ES-I3 (cell line): Measurements from ENCODE around the gene ZNF229.
"Not testable (repeated sequence)": the region's sequence is repeated elsewhere in the genome, so short reads cannot be mapped to it uniquely, and the experiment has no call there.

Experiments used
- H3K36me3 ChIP-seq: 2 replicates; pipeline ENCODE4 v1.6.1; 2013; ENCODE audit warnings: mild to moderate bottlenecking, low read length, control low read depth, moderate library complexity; ENCODE audit not compliant: insufficient read depth
- H3K4me1 ChIP-seq: 2 replicates; pipeline ENCODE4 v1.6.1; 2013; ENCODE audit warnings: mild to moderate bottlenecking, control low read depth, low read length; ENCODE audit not compliant: insufficient read depth
- H3K9ac ChIP-seq: 2 replicates; pipeline ENCODE4 v1.6.1; 2013; ENCODE audit warnings: low read depth, mild to moderate bottlenecking, low read length, moderate library complexity
- H3K9me3 ChIP-seq: 2 replicates; pipeline ENCODE4 v1.6.1; 2013; ENCODE audit warnings: mild to moderate bottlenecking, low read length, moderate library complexity; ENCODE audit not compliant: control insufficient read depth, insufficient read depth

Gene ZNF229

DNA sequence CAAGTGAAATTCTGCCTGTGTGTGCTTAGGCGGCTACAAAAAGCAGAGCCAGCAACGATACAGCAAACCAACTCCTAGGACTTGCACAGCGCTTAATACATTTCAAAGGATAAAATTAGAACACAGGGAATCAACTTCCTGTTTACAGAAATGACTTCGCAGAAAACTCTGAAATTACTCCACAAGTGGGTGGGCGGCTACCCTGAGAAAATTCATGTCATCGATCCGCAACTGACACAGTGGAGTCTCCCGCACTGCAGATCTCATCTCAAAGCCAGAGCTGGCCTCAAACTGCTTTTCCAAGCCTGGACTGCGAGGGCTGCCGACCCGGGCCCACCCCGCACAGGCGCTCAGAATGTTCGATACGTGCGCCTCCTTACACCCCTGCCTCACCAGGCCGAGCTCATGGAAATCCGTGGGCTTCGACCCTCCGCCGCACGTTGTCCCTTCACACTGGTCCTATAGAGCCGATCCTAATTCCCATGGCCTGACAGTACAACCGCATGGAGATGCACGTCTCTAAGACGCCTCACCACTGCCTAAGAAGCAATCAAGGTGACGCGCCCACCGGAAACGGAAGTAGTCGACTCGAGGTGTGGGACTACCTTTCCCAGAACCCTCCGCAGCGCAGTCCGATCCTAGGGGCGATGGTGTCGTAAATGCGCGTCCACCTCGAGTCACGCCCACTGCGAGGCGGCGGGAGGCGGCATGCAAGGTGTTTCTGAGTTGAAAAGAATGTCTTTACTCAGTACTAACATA is at the start of gene ZNF229:
ZNF229 (minus strand) TSS at position 557 of the 759 bp plus-strand sequence. CDS start 5,625 bp downstream, outside the sequence.
- H3K9ac ChIP-seq = peak within 1 kb of the TSS; percentile 60
- peaks cover 2% of the 10 kb centered on the region; the same call in 1 of the 2 replicates for H3K36me3 ChIP-seq
- H3K9me3 ChIP-seq = no peaks in the 10 kb centered on the region
- no peaks in the 10 kb centered on the region for H3K4me1 ChIP-seq

DNA sequence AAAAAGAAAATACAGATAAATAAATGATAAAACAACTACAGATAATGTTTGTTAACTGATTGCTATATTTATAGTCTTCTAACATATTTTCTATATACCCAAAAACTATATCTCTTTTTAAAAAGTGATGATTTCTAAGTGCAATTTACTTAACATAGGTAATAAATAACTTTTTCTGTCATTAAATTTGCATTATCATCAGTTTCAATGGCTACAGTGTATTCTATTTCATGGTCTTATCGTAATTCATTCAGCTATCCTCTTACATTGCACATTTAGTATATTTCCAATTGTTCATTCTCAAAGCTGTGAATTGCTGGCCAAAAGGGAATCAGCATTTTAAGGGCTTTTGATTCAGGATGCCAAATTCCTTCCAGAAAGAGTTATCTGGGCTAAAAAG is 48.4 kb upstream of the ZNF229 start:
- H3K9ac ChIP-seq = no peak overlapping the region
- peaks cover 21% of the 10 kb centered on the region for H3K36me3 ChIP-seq
- no peaks in the 10 kb centered on the region for H3K4me1 ChIP-seq
- H3K9me3 ChIP-seq = peaks cover 19% of the 10 kb centered on the region

DNA sequence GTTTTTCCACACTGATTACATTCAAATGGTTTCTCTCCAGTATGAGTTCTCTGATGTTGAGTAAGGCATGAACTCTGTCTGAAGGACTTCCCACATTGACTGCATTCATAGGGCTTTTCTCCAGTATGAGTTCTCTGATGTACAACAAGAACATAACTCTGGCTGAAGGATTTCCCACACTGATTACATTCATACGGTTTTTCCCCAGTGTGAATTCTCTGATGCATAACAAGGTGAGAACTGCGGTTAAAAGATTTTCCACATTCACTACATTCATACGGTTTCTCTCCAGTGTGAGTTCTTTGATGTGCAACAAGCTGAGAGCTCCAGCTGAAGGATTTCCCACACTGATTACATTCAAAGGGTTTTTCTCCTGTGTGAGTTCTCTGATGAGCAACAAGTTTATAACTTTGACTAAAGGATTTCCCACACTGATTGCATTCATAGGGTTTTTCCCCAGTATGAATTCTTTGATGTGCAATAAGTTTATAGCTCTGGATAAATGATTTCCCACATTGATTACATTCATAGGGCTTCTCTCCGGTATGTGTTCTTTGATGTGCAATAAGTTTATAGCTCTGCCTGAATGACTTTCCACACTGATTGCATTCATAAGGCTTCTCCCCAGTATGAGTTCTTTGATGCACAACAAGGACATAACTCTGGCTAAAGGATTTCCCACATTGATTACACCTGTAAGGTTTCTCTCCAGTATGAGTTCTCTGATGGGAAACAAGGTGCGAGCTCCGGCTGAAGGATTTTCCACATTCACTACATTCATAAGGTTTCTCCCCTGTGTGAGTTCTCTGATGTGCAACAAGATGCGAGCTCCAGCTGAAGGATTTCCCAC is 28.5 kb upstream of the ZNF229 start:
- H3K9ac ChIP-seq = no peak overlapping the region
- no peaks in the 10 kb centered on the region for H3K4me1 ChIP-seq
- H3K9me3 ChIP-seq = peaks cover 71% of the 10 kb centered on the region
- H3K36me3 ChIP-seq = peaks cover 35% of the 10 kb centered on the region

DNA sequence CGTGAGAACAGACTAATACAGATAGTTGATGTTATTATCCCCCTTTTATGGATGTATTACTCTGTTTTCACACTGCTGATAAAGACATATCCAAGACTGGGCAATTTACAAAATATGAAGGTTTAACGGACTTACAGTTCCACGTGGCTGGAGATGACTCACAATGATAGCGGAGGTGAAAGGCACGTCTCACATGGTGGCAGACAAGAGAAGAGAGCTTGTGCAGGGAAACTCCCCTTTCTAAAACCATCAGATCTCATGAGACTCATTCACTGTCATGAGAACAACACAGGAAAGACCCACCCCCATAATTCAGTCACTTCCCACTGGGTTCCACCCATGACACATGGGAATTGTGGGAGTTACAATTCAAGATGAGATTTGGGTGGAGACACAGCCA is 20.5 kb upstream of the ZNF229 start:
- H3K36me3 ChIP-seq, H3K9me3 ChIP-seq, H3K4me1 ChIP-seq, H3K9ac ChIP-seq: not testable (repeated sequence)

DNA sequence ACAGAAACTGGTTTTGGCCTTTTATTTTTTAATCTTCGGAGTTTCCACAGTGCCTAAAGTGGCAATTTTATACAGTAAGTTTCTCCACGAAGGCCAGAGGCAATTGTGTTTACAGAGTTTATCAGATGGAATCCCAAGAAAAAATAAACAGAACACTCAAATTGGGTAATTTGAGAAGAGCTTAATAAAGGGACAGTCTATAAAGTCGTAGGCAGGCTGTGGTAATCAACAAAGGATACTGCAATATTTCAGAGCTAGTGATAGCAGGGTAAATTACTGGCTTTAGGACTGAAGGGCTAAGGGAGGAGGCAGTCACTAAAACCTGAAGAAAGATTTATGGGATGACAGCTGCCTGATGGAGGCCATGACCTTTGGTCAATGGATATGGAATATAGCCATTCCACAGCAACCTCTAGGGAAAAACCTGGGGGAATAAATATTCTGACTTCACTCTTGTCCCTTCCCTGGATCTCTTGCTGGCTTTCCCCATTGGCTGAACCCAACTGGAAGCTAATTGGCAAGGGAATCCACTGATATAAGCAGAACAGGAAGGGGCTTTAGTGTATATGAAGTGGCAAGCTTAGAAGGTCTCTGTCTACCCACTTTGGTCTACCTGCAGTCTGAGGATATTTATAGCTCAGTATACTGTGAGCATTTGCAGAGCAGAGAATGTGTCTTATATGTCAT is 14.5 kb upstream of the ZNF229 start:
- H3K9ac ChIP-seq, H3K4me1 ChIP-seq, H3K9me3 ChIP-seq, H3K36me3 ChIP-seq: not testable (repeated sequence)

DNA sequence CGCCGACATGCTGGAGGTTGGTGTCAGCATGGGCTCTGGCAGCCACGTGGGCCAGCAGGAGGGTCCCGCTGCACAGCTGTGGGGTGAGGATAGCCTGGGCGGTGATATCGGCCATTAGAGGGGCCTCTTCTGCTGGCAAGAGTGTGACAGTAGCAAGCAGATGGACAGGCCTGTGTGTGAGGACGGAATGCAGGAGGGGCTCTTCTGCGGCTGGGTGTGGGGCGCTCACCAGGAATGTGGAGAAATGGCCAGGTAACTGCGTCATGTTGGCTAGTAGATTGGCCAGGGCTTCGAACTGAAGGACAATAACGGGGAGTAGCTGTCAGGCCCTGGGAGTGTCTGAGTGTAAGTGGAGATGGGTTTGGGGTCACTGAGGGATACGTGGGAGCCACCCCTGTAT is 7.7 kb upstream of the ZNF229 start:
- not testable (repeated sequence) for H3K4me1 ChIP-seq, H3K9me3 ChIP-seq, H3K36me3 ChIP-seq, H3K9ac ChIP-seq

DNA sequence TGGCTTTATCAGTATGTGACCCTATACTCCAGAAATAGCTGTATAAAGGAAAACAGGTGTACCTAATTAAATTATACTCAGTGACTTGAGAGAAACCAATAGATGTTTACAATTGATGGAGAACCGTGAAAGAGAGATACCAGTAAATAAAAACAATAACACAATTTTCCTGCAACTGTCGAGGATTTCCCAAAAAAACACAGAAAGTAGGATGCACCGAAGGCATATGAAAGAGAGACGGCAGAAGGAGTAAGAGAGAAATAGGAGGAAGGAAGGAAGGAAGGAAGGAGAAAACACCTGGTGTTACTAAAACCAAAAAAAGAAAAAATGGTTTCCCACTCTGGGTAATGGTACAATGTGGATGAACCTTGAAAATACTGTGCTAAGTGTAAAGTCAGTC is 6.8 kb upstream of the ZNF229 start:
- H3K4me1 ChIP-seq = no peaks in the 10 kb centered on the region
- no peaks in the 10 kb centered on the region for H3K36me3 ChIP-seq
- no peak overlapping the region for H3K9ac ChIP-seq
- H3K9me3 ChIP-seq = no peaks in the 10 kb centered on the region

DNA sequence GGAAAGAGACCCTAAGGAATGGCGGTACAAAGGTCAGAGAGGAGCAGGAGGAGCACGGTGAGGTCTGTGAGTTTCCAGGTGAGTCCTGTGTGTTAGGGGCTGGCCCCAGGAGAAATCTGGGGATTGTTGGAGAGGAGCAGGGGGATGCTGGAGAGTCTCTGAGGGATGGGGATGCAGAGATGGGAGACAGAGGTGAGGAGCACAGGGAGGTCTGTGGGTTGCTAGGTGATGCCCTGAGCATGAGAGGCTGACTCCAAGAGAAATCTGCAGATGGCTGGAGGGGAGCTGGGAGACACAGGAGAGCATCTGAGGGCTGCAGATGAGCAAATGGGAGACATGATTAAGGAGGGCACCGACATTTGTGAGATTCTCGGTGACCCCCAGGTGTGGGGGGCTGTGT is 4.1 kb upstream of the ZNF229 start:
- Histone ChIP-seq H3K4me1 (no peaks in the 10 kb centered on the region), H3K9me3 (no peaks in the 10 kb centered on the region), H3K36me3 (no peaks in the 10 kb centered on the region), H3K9ac (no peak overlapping the region)

DNA sequence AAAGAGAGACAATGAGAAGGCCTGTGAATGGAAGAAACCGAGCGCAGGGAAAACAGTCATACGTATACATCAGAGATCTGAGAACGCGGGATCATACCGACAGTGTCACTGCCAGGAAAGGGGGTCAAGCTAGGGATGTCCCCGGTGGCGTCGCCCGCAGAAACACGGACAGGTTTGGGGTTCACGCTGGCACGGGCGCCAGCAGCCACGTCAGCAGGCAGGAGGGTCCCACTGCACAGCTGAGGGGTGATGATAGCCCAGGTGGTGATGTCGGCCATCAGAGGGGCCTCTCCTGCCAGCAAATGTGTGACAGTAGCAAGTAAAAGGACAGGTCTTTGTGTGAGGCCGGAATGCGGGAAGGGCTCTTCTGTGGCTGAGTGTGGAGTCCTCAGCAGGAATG is 3.4 kb upstream of the ZNF229 start:
- no peaks in the 10 kb centered on the region for H3K9me3 ChIP-seq
- no peaks in the 10 kb centered on the region for H3K4me1 ChIP-seq
- H3K36me3 ChIP-seq = no peaks in the 10 kb centered on the region
- H3K9ac ChIP-seq = no peak overlapping the region

DNA sequence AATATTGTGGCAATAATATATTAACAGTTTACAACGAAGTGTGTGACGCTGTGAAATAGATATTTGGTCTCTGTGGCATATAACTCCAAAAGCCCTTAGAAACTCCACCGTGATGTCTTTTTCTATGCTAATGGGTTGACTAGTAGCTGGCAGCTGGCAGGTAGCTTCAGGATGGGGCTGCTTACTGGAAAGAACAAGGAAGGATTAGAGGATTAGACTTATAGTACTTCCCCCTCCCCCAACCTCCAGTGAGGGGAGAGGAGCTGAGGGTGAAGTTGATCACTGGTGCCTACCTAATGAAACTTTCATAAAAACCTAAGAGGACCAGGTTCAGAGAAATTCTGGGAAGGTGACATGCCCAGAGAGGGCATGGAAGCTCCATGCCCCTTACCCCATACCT is 9.8 kb downstream of the ZNF229 start:
- Histone ChIP-seq H3K36me3 (no peaks in the 10 kb centered on the region; the same call in 1 of the 2 replicates), H3K4me1 (no peaks in the 10 kb centered on the region), H3K9ac (no peak overlapping the region), H3K9me3 (no peaks in the 10 kb centered on the region; the same call in none of the 2 replicates)

DNA sequence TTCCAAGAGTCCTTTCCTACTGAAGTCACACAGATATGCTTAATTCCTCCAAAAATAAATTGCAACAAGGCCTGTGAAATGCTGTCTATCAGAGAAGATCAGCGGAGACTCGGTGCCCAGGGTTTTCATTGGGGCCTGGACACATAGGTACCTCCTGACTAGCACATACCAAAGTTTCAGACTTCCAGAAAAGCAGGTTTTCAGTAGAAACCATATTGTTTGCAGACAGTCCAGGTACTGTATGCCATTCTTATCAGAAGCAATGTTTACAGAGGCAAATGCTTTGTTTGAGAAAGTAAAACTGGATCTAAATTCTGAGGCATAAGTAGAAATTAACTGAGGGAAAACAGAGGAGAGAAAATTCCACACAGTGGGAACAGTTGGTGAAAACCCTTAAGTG is 12.8 kb downstream of the ZNF229 start:
- Histone ChIP-seq H3K9me3 (no peaks in the 10 kb centered on the region; the same call in none of the 2 replicates), H3K36me3 (peaks cover 7% of the 10 kb centered on the region; the same call in 1 of the 2 replicates), H3K9ac (no peak overlapping the region), H3K4me1 (no peaks in the 10 kb centered on the region)

DNA sequence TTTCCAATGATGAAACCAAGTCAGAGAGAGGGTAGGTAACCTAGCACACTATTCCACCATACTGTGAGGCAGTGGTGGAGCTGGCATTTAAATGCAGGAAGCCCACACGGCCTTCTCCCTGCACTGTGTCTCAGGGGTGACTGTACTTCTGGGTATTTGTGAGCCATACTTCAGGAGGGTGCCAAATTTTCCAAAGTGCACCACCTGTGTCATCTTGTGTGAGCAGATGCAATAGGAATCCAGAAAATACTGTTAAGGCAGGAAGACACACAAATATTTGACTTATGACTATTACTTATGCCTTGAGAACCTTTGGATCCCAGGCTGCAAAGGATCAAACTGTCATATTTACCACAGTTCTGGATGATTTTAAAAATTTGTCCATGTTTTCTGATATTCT is 17.3 kb downstream of the ZNF229 start:
- Histone ChIP-seq H3K36me3 (peaks cover 16% of the 10 kb centered on the region; the same call in 1 of the 2 replicates), H3K9ac (no peak overlapping the region)

DNA sequence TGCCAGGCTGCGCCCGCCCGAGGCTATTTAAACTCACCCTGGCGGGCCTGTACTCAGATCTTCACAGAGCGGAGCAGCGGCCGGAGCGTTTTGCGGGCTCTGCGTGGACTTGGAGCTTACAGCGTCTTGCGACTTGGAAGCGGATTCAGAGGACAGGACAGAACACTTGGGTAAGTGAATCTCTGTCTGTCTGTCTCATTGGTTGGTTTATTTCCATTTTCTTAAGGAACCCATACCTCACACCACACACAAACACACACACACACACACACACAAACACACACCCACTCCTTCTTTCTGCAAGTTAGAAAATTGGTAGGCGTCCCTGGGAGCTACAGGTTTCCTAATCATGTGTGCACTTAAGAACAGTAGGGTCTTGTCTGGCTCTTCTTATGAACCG is 32.7 kb downstream of the ZNF229 start:
- H3K9me3 ChIP-seq, H3K36me3 ChIP-seq, H3K9ac ChIP-seq, H3K4me1 ChIP-seq: not testable (repeated sequence)

More for the DNA sequence above, 17.3 kb downstream of the ZNF229 start:
- no peaks in the 10 kb centered on the region for H3K4me1 ChIP-seq
- peaks cover 19% of the 10 kb centered on the region for H3K9me3 ChIP-seq
